Measurements from ENCODE around the gene MATCAP1.

The MATCAP1 gene

GRCh38 chr16:67155295-67156142, 28.2 kb downstream of the MATCAP1 start:
- FAIRE-seq = no peak

GRCh38 chr16:67154578-67155294, 29.0 kb downstream of the MATCAP1 start:
- FAIRE-seq = no peak

- no peak for FAIRE-seq
These were observed 32.2 kb downstream of the MATCAP1 start for GRCh38 chr16:67151431-67152097.

GRCh38 chr16:67150833-67151396, 32.8 kb downstream of the MATCAP1 start, which contains the start of gene B3GNT9:
Gene B3GNT9, minus strand, starts transcription at chr16:67150998. Its CDS starts 513 bp downstream, at chr16:67150485.
- no peak for FAIRE-seq

GRCh38 chr16:67150047-67150832, 33.5 kb downstream of the MATCAP1 start:
- no peak for FAIRE-seq

GRCh38 chr16:67149276-67150046, 34.3 kb downstream of the MATCAP1 start:
- no peak for FAIRE-seq

GRCh38 chr16:67148656-67149275, 35.0 kb downstream of the MATCAP1 start:
- FAIRE-seq = no peak

- FAIRE-seq = no peak
These were observed 35.5 kb downstream of the MATCAP1 start for GRCh38 chr16:67148221-67148620.

- no peak for FAIRE-seq
These were observed 36.2 kb downstream of the MATCAP1 start for GRCh38 chr16:67147437-67148140.

- no peak for FAIRE-seq
These were observed 37.0 kb downstream of the MATCAP1 start for GRCh38 chr16:67146523-67147357.

GRCh38 chr16:67145746-67146145, 38.0 kb downstream of the MATCAP1 start:
- FAIRE-seq = no peak

- FAIRE-seq = no peak
These were observed 38.8 kb downstream of the MATCAP1 start for GRCh38 chr16:67144943-67145342.

GRCh38 chr16:67142342-67142741, 41.4 kb downstream of the MATCAP1 start:
- no peak for FAIRE-seq

GRCh38 chr16:67141391-67141790, 42.4 kb downstream of the MATCAP1 start:
- no peak for FAIRE-seq

GRCh38 chr16:67137605-67138004, 46.2 kb downstream of the MATCAP1 start:
- FAIRE-seq = no peak

GRCh38 chr16:67129422-67129821, 54.3 kb downstream of the MATCAP1 start:
- no peak for FAIRE-seq

GRCh38 chr16:67128887-67129286, 54.9 kb downstream of the MATCAP1 start:
- FAIRE-seq = no peak

GRCh38 chr16:67128417-67128816, 55.3 kb downstream of the MATCAP1 start:
- no peak for FAIRE-seq
